Astrocyte of the spinal cord (primary cell): Measurements from ENCODE around the gene KMT2C.
A peak's percentile ranks its signal among the peaks of the same experiment; 100 is the strongest.
"Not testable (repeated sequence)": the region's sequence is repeated elsewhere in the genome, so short reads cannot be mapped to it uniquely, and the experiment has no call there.

Experiments
- DNase-seq: peaks from one replicate; pipeline ENCODE4 v3.0.0; 2011; ENCODE audit warnings: low read depth, low spot score
- H3K4me3 ChIP-seq: 2 replicates; pipeline ENCODE4 v1.5.1; 2011; ENCODE audit warnings: low read depth, mild to moderate bottlenecking, low read length, moderate library complexity
- in situ Hi-C: cut with HindIII; loops from 2 replicates; pipeline ENCODE4 v1.10.0; 2017; ENCODE audit warnings: low sequenced_read_pairs
- TF ChIP-seq, protein P1 (sequence below): IDR thresholded peaks from 2 replicates; pipeline ENCODE4 v1.5.1; 2012; ENCODE audit warnings: low read depth, mild to moderate bottlenecking, low read length, inconsistent platforms

Gene KMT2C

DNA sequence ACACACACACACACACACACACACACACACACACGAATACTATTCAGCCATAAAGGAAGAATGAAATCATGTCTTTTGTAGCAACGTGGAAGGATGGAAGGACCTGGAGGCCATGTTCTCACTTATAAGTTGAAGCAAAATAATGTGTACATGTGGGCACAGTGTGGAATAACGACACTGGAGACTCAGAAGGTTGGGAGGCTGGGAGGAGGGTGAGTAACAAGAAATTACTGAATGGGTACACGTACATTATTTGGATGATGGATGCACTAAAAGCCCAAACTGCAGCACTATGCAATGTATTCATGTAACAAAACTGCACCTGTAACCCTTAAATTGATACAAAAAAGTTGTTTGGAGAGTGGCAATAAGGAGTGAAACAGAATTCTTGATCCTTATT is 32.1 kb downstream of the KMT2C start:
- in situ Hi-C loops, result no loop called here
- TF ChIP-seq, protein P1, sequence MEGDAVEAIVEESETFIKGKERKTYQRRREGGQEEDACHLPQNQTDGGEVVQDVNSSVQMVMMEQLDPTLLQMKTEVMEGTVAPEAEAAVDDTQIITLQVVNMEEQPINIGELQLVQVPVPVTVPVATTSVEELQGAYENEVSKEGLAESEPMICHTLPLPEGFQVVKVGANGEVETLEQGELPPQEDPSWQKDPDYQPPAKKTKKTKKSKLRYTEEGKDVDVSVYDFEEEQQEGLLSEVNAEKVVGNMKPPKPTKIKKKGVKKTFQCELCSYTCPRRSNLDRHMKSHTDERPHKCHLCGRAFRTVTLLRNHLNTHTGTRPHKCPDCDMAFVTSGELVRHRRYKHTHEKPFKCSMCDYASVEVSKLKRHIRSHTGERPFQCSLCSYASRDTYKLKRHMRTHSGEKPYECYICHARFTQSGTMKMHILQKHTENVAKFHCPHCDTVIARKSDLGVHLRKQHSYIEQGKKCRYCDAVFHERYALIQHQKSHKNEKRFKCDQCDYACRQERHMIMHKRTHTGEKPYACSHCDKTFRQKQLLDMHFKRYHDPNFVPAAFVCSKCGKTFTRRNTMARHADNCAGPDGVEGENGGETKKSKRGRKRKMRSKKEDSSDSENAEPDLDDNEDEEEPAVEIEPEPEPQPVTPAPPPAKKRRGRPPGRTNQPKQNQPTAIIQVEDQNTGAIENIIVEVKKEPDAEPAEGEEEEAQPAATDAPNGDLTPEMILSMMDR, result no peak
- DNase-seq, result no peak
- no peak overlapping the region for H3K4me3 ChIP-seq

- TF ChIP-seq, protein P1, result no peak
- H3K4me3 ChIP-seq, result no peak overlapping the region
- DNase-seq, result peak; percentile 40
- in situ Hi-C loops, result no loop called here
Observed at GRCh38 chr7:152402384-152403250, 33.2 kb downstream of the KMT2C start.

DNA sequence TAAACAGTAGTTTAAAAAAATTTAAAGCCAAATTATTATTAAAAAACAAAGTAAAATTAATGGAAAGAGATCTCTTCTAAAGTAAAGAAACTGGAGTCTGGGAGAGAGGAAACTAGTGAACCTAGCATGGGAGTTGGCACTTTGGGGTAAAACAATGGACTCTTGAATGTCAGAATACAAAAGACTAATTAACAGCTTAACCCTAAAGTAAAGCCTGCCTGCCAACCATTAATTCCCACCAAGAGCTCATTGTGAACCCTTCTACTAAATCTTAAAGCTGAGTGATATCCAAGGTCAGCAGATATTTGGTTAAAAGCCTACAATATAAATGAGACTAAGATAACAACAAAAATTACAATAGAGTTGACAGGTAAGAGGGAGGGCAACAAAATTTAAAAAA is 36.5 kb downstream of the KMT2C start:
- no peak overlapping the region for H3K4me3 ChIP-seq
- in situ Hi-C loops, result no loop called here
- TF ChIP-seq, protein P1, result no peak
- no peak for DNase-seq

DNA sequence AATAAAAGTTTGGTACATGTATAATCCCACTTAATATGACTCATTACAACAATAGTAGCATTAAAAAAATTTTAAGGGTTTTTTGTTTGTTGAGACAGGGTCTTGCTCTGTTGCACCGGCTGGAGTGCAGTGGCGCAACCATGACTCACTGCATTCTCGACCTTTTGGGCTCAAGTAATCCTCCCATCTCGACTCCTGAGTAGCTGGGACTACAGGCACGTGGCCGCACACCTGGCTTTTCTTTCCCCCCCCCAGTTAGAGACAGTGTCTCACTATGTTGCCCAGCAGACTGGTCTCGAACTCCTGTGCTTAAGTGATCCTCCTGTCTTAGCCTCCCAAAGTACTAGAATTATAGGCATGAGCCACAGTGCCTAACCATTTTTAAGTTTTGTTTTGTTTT is 40.7 kb downstream of the KMT2C start:
- no peak overlapping the region for H3K4me3 ChIP-seq
- DNase-seq, result peak; percentile 60
- in situ Hi-C loops, result no loop called here
- TF ChIP-seq, protein P1, result no peak

GRCh38 chr7:152394214-152394613 is 41.6 kb downstream of the KMT2C start:
- in situ Hi-C loops, H3K4me3 ChIP-seq: not testable (repeated sequence)
- peak; percentile 29 for DNase-seq
- TF ChIP-seq, protein P1, result peak; percentile 56

- no peak for DNase-seq
- in situ Hi-C loops, result no loop called here
- TF ChIP-seq, protein P1, result no peak
- no peak overlapping the region for H3K4me3 ChIP-seq
Observed at GRCh38 chr7:152392254-152392653, 43.5 kb downstream of the KMT2C start.

- H3K4me3 ChIP-seq, DNase-seq, in situ Hi-C loops: not testable (repeated sequence)
Observed at GRCh38 chr7:152386136-152386764, 49.6 kb downstream of the KMT2C start.

DNA sequence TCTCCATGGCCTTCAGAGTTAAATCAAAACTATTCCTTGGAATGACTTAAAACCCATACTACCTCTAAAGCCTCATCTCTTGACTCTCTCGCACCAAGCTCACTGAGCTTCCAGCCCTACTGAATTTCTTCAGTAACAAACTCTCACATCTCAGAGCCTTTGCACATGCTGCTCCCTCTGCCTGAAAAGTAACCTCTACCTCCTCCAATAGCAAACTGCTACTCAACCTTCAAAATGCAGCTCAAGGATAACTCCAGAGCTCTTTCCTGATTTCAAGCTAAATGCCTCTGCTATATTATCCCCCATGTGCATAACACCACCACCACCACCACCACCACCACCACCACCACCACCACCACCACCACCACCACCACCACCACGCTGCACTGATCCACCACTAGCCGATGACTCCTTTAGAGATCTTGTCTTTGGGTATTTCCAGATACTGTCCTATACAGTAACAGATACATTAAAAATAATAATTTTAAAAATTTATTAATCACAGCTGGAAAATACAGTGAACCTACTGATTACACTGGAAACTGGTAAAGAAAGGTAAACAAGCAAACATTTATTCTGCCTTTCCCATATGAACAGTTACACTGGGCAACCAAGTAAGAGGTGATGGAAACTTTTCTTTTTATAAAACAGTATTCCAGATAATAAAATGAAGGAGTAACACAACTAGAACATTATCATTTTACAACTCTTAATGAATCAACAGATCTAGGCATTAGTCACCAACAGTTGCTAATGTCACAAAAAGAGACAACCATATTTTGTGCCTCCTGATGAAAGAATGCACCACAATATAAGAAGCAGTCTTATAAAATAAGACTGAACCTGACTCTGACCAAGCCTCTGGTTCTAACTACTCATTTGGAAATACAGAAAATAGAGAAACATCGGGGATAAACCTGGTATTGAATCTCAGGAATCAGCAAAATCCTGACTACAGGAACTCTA is 51.3 kb downstream of the KMT2C start:
- DNase-seq, in situ Hi-C loops, H3K4me3 ChIP-seq: not testable (repeated sequence)
